Measurements from ENCODE around the gene NEDD4L.
A peak's percentile ranks its signal among the peaks of the same experiment; 100 is the strongest.

DNA sequence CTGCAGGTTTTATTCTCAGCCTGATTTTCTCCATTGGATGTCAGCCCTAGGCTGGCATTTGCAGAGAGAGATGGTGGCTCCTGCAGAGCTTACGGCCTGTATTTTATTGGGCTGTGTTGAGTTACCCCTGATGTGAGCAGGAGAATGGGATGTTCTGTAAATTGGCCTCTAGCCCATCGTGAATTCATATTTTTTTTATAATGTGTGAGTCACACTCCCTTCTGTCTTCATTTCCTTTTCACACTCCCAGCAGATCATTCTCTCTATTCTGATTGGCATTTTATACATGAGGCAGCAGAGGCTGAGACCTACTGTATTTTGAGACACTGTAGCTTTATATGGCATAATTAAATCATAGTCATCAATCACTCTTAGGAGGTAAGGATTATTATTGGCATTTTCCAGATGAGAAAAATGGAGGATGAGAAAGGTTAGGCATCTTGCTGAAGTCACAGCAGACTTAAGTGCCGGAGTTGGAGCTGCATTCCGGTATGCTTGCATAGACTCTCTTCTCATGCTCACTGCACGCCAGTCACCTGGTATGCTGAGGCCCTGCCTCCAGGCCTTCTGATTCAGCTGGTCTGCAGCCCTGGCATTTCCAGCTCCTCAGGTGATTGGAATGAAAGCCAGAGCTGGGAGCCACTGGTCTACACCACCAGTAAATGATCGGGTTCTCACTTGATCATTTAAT lies 142.4 kb downstream of the NEDD4L start:
- TF ChIP-seq, protein P1, sequence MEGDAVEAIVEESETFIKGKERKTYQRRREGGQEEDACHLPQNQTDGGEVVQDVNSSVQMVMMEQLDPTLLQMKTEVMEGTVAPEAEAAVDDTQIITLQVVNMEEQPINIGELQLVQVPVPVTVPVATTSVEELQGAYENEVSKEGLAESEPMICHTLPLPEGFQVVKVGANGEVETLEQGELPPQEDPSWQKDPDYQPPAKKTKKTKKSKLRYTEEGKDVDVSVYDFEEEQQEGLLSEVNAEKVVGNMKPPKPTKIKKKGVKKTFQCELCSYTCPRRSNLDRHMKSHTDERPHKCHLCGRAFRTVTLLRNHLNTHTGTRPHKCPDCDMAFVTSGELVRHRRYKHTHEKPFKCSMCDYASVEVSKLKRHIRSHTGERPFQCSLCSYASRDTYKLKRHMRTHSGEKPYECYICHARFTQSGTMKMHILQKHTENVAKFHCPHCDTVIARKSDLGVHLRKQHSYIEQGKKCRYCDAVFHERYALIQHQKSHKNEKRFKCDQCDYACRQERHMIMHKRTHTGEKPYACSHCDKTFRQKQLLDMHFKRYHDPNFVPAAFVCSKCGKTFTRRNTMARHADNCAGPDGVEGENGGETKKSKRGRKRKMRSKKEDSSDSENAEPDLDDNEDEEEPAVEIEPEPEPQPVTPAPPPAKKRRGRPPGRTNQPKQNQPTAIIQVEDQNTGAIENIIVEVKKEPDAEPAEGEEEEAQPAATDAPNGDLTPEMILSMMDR (IDR thresholded peaks at IDR 0.05), result no peak
- TF ChIP-seq POLR2AphosphoS5 (IDR thresholded peaks at IDR 0.05; ENCODE audit: low read depth, low read length), result no peak
- peak; percentile 43; the same call in 1 of the 2 replicates for TF ChIP-seq MEF2A (IDR thresholded peaks at IDR 0.05; ENCODE audit: borderline replicate concordance, low read depth)
- no peak for TF ChIP-seq EZH2phosphoT487 (IDR thresholded peaks at IDR 0.05; ENCODE audit: borderline replicate concordance, low read depth)
- TF ChIP-seq, protein P2, sequence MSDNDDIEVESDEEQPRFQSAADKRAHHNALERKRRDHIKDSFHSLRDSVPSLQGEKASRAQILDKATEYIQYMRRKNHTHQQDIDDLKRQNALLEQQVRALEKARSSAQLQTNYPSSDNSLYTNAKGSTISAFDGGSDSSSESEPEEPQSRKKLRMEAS (IDR thresholded peaks at IDR 0.05; ENCODE audit: low read depth), result peak; percentile 61; the same call in 1 of the 2 replicates
- TF ChIP-seq RXRA (IDR thresholded peaks at IDR 0.05; ENCODE audit: borderline replicate concordance, low read depth), result 0 out of 2 replicates have a peak, but pooled peaks have one; percentile 42
- TF ChIP-seq, protein P3, sequence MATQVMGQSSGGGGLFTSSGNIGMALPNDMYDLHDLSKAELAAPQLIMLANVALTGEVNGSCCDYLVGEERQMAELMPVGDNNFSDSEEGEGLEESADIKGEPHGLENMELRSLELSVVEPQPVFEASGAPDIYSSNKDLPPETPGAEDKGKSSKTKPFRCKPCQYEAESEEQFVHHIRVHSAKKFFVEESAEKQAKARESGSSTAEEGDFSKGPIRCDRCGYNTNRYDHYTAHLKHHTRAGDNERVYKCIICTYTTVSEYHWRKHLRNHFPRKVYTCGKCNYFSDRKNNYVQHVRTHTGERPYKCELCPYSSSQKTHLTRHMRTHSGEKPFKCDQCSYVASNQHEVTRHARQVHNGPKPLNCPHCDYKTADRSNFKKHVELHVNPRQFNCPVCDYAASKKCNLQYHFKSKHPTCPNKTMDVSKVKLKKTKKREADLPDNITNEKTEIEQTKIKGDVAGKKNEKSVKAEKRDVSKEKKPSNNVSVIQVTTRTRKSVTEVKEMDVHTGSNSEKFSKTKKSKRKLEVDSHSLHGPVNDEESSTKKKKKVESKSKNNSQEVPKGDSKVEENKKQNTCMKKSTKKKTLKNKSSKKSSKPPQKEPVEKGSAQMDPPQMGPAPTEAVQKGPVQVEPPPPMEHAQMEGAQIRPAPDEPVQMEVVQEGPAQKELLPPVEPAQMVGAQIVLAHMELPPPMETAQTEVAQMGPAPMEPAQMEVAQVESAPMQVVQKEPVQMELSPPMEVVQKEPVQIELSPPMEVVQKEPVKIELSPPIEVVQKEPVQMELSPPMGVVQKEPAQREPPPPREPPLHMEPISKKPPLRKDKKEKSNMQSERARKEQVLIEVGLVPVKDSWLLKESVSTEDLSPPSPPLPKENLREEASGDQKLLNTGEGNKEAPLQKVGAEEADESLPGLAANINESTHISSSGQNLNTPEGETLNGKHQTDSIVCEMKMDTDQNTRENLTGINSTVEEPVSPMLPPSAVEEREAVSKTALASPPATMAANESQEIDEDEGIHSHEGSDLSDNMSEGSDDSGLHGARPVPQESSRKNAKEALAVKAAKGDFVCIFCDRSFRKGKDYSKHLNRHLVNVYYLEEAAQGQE (IDR thresholded peaks at IDR 0.05; ENCODE audit: low read depth, low read length), result no peak
- no peak for TF ChIP-seq TAF1 (IDR thresholded peaks at IDR 0.05; ENCODE audit: borderline replicate concordance, low read depth, low read length)
- TF ChIP-seq RFX5 (IDR thresholded peaks at IDR 0.05; ENCODE audit: low read length), result no peak
- TF ChIP-seq SMC3 (IDR thresholded peaks at IDR 0.05; ENCODE audit: low read depth, low read length), result no peak
- no peak for TF ChIP-seq CHD2 (IDR thresholded peaks at IDR 0.05; ENCODE audit: low read length, partially characterized antibody)
- no peak for TF ChIP-seq ELF1 (IDR thresholded peaks at IDR 0.05)
- TF ChIP-seq FOXJ3 (CRISPR knock-in tag; IDR thresholded peaks at IDR 0.05), result no peak

Measured in SK-N-SH (cell line).